ENCODE data around the gene PTH2R.
"Not testable (repeated sequence)": the region's sequence is repeated elsewhere in the genome, so short reads cannot be mapped to it uniquely, and the experiment has no call there.

Gene PTH2R

GRCh38 chr2:208406474-208407451 lies at the start of gene PTH2R:
Gene PTH2R, plus strand, starts transcription at chr2:208406792. Its CDS starts 252 bp downstream, at chr2:208407044.
- DNase-seq, result peak; percentile 49

GRCh38 chr2:208356846-208357574 lies 49.6 kb upstream of the PTH2R start:
- DNase-seq, result no peak

GRCh38 chr2:208358758-208359631 lies 47.6 kb upstream of the PTH2R start:
- DNase-seq, result peak; percentile 41

GRCh38 chr2:208359632-208359986 lies 47.0 kb upstream of the PTH2R start:
- DNase-seq, result no peak

GRCh38 chr2:208360259-208361076 lies 46.1 kb upstream of the PTH2R start:
- no peak for DNase-seq

GRCh38 chr2:208361077-208361441 lies 45.5 kb upstream of the PTH2R start:
- no peak for DNase-seq

- DNase-seq, result no peak
Observed at GRCh38 chr2:208363485-208363884, 43.1 kb upstream of the PTH2R start.

GRCh38 chr2:208366215-208367127 lies 40.1 kb upstream of the PTH2R start:
- no peak for DNase-seq

GRCh38 chr2:208369091-208369490 lies 37.5 kb upstream of the PTH2R start:
- no peak for DNase-seq

- no peak for DNase-seq
Observed at GRCh38 chr2:208370881-208371633, 35.5 kb upstream of the PTH2R start.

GRCh38 chr2:208371634-208371935 lies 35.0 kb upstream of the PTH2R start:
- DNase-seq, result no peak

- DNase-seq, result no peak
Observed at GRCh38 chr2:208373460-208374089, 33.0 kb upstream of the PTH2R start.

GRCh38 chr2:208375491-208376068 lies 31.0 kb upstream of the PTH2R start:
- no peak for DNase-seq

- DNase-seq, result not testable (repeated sequence)
Observed at GRCh38 chr2:208377344-208377860, 29.2 kb upstream of the PTH2R start.

GRCh38 chr2:208379192-208379591 lies 27.4 kb upstream of the PTH2R start:
- DNase-seq, result no peak

- no peak for DNase-seq
Observed at GRCh38 chr2:208384637-208385036, 22.0 kb upstream of the PTH2R start.

- DNase-seq, result no peak
Observed at GRCh38 chr2:208386541-208386940, 20.1 kb upstream of the PTH2R start.

- no peak for DNase-seq
Observed at GRCh38 chr2:208389940-208390339, 16.7 kb upstream of the PTH2R start.

GRCh38 chr2:208392300-208392699 lies 14.3 kb upstream of the PTH2R start:
- no peak for DNase-seq
